ENCODE results near the gene CBLN4. TPM values are rescaled to one million over a fixed set of nuclear protein-coding genes. Genes with fewer than 3 reads are reported as not detected.

The CBLN4 gene
- total and polyA plus RNA-seq, 2 of the 8 experiments (the other 6 are each of a cell fraction or from before 2014, with no cell fraction given) = 0.03 to 0.13 TPM

GRCh38 chr20:56004007-56004406 lies 1.3 kb downstream of the CBLN4 start:
- Histone ChIP-seq H2AFZ (ENCODE audit: low read length) (no peak overlapping the region), H2BK15ac (ENCODE audit: low read length) (no peak overlapping the region), H3K27me3 (replicated peaks in 1 of 4; ENCODE audit: control insufficient read depth in 3 of 4, extremely low read depth in 1 of 4, insufficient read depth in 3 of 4, low read length in 3 of 4) (peaks cover 24 to 48% (median 47%) of the 10 kb centered on the region in 4 experiments), H3K36me3 (ENCODE audit: control insufficient read depth in 2 of 4, insufficient read depth in 4 of 4, low read length in 3 of 4) (no peaks in the 10 kb centered on the region), H2AK5ac (ENCODE audit: low read depth, low read length) (no peak overlapping the region), H3K79me2 (ENCODE audit: control insufficient read depth in 1 of 2, insufficient read depth in 2 of 2, low read length in 2 of 2) (no peaks in the 10 kb centered on the region), H4K20me1 (replicated peaks in 1 of 2; ENCODE audit: control insufficient read depth in 1 of 2, insufficient read depth in 2 of 2, low read length in 2 of 2) (no peaks in the 10 kb centered on the region), H3K23me2 (ENCODE audit: low read depth, low read length) (no peaks in the 10 kb centered on the region; the same call in 1 of the 2 replicates), H2BK5ac (ENCODE audit: low read depth, low read length) (no peak overlapping the region), H3K9me3 (ENCODE audit: insufficient read depth in 2 of 2, low read depth in 1 of 2, low read length in 1 of 2) (peaks cover 4 to 53% of the 10 kb centered on the region in 2 experiments; a peak in 2 of 4 replicates), H3K27ac (ENCODE audit: low read depth, low read length) (no peak overlapping the region), H2BK120ac (replicated peaks; ENCODE audit: low read depth, low read length) (no peak overlapping the region), H4K91ac (replicated peaks; ENCODE audit: insufficient read length, low read length) (no peak overlapping the region), H4K8ac (ENCODE audit: extremely low read depth, insufficient read depth, low read length) (no peak overlapping the region), H3K4me3 (ENCODE audit: extremely low read depth in 1 of 4, insufficient read depth in 2 of 4, low read depth in 3 of 4, low read length in 4 of 4) (peak overlapping the region in 3 of 4 experiments; percentile 10 to 59 (median 19); a peak in 5 of 8 replicates), H3K14ac (ENCODE audit: insufficient read length) (no peak overlapping the region), H3K18ac (ENCODE audit: extremely low read depth, low read length) (no peak overlapping the region), H3K4me2 (ENCODE audit: insufficient read depth in 1 of 2, low read depth in 2 of 2, low read length in 2 of 2) (peak overlapping the region; percentile 53 to 76; a peak in 3 of 4 replicates), H3K23ac (ENCODE audit: insufficient read length) (no peak overlapping the region), H3K79me1 (ENCODE audit: low read depth, low read length) (no peaks in the 10 kb centered on the region), H2BK20ac (ENCODE audit: low read length) (no peak overlapping the region), H3K9ac (replicated peaks in 1 of 4; ENCODE audit: extremely low read depth in 1 of 4, low read depth in 3 of 4, low read length in 3 of 4) (no peak overlapping the region), H2BK12ac (ENCODE audit: low read depth, low read length) (no peak overlapping the region), H4K5ac (ENCODE audit: insufficient read length, low read depth, low read length) (no peak overlapping the region), H3K56ac (replicated peaks; ENCODE audit: insufficient read length, low read depth, low read length) (no peak overlapping the region), H3K4me1 (replicated peaks in 1 of 4; ENCODE audit: control insufficient read depth in 3 of 4, insufficient read depth in 4 of 4, low read length in 3 of 4) (peaks cover 0 to 5% (median under 1%) of the 10 kb centered on the region in 4 experiments; a peak in 4 of 7 replicates), H3K4ac (replicated peaks; ENCODE audit: insufficient read length, low read depth, low read length) (no peak overlapping the region)
- POLR2A ChIA-PET (ENCODE audit: partially characterized antibody) = no interaction called here
- CTCF ChIA-PET (ENCODE audit: partially characterized antibody) = no interaction called here
- FAIRE-seq (no peak), DNase-seq (ENCODE audit: low read depth in 1 of 2, low spot score in 2 of 2) (no peak)
- TF ChIP-seq CTCF (IDR thresholded peaks at IDR 0.05; ENCODE audit: control extremely low read depth in 1 of 3, insufficient read depth in 1 of 3, low read depth in 1 of 3, low read length in 3 of 3) (no peak), RAD21 (IDR thresholded peaks at IDR 0.05 in 1 of 2, conservative IDR thresholded peaks at IDR 0.05 in 1 of 2; ENCODE audit: low read depth in 2 of 2, low read length in 2 of 2) (0 out of 4 replicates have a peak, but pooled peaks of 1 of the 2 experiments have one; percentile 13), JUN (IDR thresholded peaks at IDR 0.05; ENCODE audit: low read depth, low read length) (no peak), TBP (IDR thresholded peaks at IDR 0.05; ENCODE audit: low read depth, low read length) (peak; percentile 58; the same call in 1 of the 2 replicates)
- 29% methylated on average over 25 of the region's 41 CpGs; no CpG with 5 or more reads in 1 of the 2 experiments for WGBS, 2 experiments (ENCODE audit: extremely low coverage in 1 of 2, insufficient coverage in 1 of 2, insufficient read length in 1 of 2, insufficient replicate concordance in 2 of 2, low coverage in 1 of 2, low lambda C conversion rate in 2 of 2, missing lambda C conversion rate in 1 of 2)

Measured in H1 (cell line).